Measurements from ENCODE around the gene ZNF236. TPM values are rescaled to one million over a fixed set of nuclear protein-coding genes. Genes with fewer than 3 reads are reported as not detected.

ZNF236 gene
- total RNA-seq, 4 donors from 2014 or later = 10.1 to 15.8 (median 14.8) TPM

GRCh38 chr18:76975577-76976110 lies 153.3 kb downstream of the ZNF236 start:
- DNase-seq (ENCODE audit: extremely low spot score) = no peak
- peaks cover 4 to 15% (median 9%) of the 10 kb centered on the region in 4 donors for H3K4me1 ChIP-seq
- TF ChIP-seq POLR2A (IDR thresholded peaks at IDR 0.05; ENCODE audit: low read depth) = no peak
- TF ChIP-seq, protein P1, sequence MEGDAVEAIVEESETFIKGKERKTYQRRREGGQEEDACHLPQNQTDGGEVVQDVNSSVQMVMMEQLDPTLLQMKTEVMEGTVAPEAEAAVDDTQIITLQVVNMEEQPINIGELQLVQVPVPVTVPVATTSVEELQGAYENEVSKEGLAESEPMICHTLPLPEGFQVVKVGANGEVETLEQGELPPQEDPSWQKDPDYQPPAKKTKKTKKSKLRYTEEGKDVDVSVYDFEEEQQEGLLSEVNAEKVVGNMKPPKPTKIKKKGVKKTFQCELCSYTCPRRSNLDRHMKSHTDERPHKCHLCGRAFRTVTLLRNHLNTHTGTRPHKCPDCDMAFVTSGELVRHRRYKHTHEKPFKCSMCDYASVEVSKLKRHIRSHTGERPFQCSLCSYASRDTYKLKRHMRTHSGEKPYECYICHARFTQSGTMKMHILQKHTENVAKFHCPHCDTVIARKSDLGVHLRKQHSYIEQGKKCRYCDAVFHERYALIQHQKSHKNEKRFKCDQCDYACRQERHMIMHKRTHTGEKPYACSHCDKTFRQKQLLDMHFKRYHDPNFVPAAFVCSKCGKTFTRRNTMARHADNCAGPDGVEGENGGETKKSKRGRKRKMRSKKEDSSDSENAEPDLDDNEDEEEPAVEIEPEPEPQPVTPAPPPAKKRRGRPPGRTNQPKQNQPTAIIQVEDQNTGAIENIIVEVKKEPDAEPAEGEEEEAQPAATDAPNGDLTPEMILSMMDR (IDR thresholded peaks at IDR 0.05) = no peak
- TF ChIP-seq POLR2AphosphoS5 (IDR thresholded peaks at IDR 0.05) = no peak
- no peak for TF ChIP-seq EP300 (IDR thresholded peaks at IDR 0.05)
- H3K9me3 ChIP-seq = no peaks in the 10 kb centered on the region
- 87% methylated on average over 11 of the region's 14 CpGs for WGBS
- no peaks in the 10 kb centered on the region for H3K27me3 ChIP-seq
- peaks cover 0 to 19% (median 1%) of the 10 kb centered on the region in 4 donors for H3K36me3 ChIP-seq
- intact Hi-C loops (cut with DNase I) = no loop called here
- no peak overlapping the region for H3K27ac ChIP-seq (replicated peaks in 1 of 4)
- no peak overlapping the region for H3K4me3 ChIP-seq

DNA sequence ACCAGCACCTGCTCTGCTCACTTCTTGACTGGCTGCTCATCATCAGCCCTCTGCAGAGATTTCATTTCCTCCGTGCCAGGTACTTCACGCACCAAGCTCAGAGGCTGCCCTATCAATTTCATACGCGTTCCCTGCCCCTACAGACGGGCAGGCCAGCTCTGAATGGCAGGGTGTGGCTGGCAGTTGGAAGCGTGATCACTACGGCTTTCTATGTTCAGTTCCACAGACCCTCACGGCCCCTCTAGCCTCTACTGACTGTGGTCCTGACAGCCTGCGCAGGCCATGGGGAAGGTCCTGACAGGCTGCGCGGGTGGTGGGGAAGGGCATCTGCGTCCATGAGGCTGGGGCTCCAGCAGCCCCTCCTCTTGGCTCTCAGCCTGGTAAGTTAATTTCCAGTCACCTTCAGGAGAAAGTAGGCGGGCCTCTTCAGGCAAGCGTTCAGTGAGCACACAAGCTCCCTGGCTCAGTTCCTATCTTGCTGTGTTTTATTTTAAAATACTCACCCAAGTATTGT lies 154.8 kb downstream of the ZNF236 start:
- Histone ChIP-seq H3K4me3 (no peak overlapping the region), H3K27ac (replicated peaks in 1 of 4) (no peak overlapping the region), H3K27me3 (no peaks in the 10 kb centered on the region), H3K36me3 (peaks cover 0 to 19% (median 0%) of the 10 kb centered on the region in 4 donors), H3K9me3 (no peaks in the 10 kb centered on the region), H3K4me1 (peaks cover 4 to 13% (median 9%) of the 10 kb centered on the region in 4 donors)
- intact Hi-C loops (cut with DNase I) = no loop called here
- DNase-seq (ENCODE audit: extremely low spot score) = no peak
- 88% methylated on average over 11 of the region's 14 CpGs for WGBS
- no peak for TF ChIP-seq EP300 (IDR thresholded peaks at IDR 0.05)
- TF ChIP-seq POLR2AphosphoS5 (IDR thresholded peaks at IDR 0.05) = no peak
- TF ChIP-seq, protein P1 (IDR thresholded peaks at IDR 0.05) = no peak
- TF ChIP-seq POLR2A (IDR thresholded peaks at IDR 0.05; ENCODE audit: low read depth) = no peak

- TF ChIP-seq EP300 (IDR thresholded peaks at IDR 0.05) (no peak), POLR2A (IDR thresholded peaks at IDR 0.05; ENCODE audit: low read depth) (no peak)
- DNase-seq (ENCODE audit: extremely low spot score) = no peak
- H3K36me3 ChIP-seq = peaks cover 0 to 19% (median 0%) of the 10 kb centered on the region in 4 donors
- peaks cover 4 to 7% (median 5%) of the 10 kb centered on the region in 4 donors for H3K4me1 ChIP-seq
- intact Hi-C loops (cut with DNase I) = no loop called here
- 77% methylated on average over 11 of the region's 11 CpGs for WGBS
- H3K9me3 ChIP-seq = no peaks in the 10 kb centered on the region
- H3K4me3 ChIP-seq = no peak overlapping the region
- no peak overlapping the region for H3K27ac ChIP-seq (replicated peaks in 1 of 4)
- H3K27me3 ChIP-seq = no peaks in the 10 kb centered on the region
These were observed 155.4 kb downstream of the ZNF236 start for GRCh38 chr18:76977684-76978232.

- no peak overlapping the region for H3K4me3 ChIP-seq
- intact Hi-C loops (cut with DNase I) = no loop called here
- WGBS = 91% methylated on average over 14 of the region's 14 CpGs
- H3K4me1 ChIP-seq = peaks cover 4 to 7% (median 7%) of the 10 kb centered on the region in 4 donors
- no peaks in the 10 kb centered on the region for H3K27me3 ChIP-seq
- H3K27ac ChIP-seq (replicated peaks in 1 of 4) = no peak overlapping the region
- no peak for DNase-seq (ENCODE audit: extremely low spot score)
- TF ChIP-seq EP300 (IDR thresholded peaks at IDR 0.05) (no peak), POLR2AphosphoS5 (IDR thresholded peaks at IDR 0.05) (no peak), POLR2A (IDR thresholded peaks at IDR 0.05; ENCODE audit: low read depth) (no peak)
- TF ChIP-seq, protein P1 (IDR thresholded peaks at IDR 0.05) = no peak
- no peaks in the 10 kb centered on the region for H3K9me3 ChIP-seq
- peaks cover 0 to 18% (median 0%) of the 10 kb centered on the region in 4 donors for H3K36me3 ChIP-seq
These were observed 156.3 kb downstream of the ZNF236 start for GRCh38 chr18:76978616-76979015.

DNA sequence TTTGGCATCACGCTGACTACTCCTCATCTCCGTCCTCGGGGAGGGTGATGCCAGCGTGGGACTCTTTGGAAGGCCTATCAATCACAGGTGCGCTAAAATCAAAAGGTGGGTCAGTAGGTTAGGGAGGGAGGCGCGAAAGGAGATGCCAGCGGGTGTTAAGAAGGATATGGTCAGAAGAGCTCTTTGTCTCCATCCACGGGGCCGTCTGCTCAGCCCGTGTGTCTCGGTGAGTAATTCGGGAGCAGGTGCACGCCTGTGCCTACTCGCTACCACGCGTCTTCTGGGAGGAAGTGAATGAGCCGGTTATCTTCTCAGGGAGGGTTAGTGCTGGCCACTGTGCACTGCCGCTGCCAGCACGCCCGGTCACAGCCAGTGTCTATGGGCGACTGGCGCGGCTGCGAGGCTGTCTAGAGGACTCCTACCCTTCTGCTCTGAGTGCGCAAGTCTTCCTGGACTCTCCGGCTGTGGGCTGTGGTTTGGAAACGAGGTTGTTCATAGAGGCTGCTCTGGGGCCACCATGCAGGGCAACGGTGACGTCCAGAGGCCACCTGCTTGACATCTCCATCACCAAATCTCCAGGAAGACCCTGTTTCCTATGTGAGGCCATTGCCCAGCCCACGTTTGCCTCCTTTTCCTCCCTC lies 156.9 kb downstream of the ZNF236 start:
- intact Hi-C loops (cut with DNase I) = no loop called here
- Histone ChIP-seq H3K27ac (replicated peaks in 1 of 4) (no peak overlapping the region), H3K36me3 (peaks cover 0 to 11% (median 0%) of the 10 kb centered on the region in 4 donors), H3K4me1 (peaks cover 4 to 10% (median 8%) of the 10 kb centered on the region in 4 donors), H3K27me3 (no peaks in the 10 kb centered on the region), H3K9me3 (no peaks in the 10 kb centered on the region), H3K4me3 (no peak overlapping the region)
- TF ChIP-seq, protein P1 (IDR thresholded peaks at IDR 0.05) = no peak
- TF ChIP-seq EP300 (IDR thresholded peaks at IDR 0.05) (no peak), POLR2A (IDR thresholded peaks at IDR 0.05; ENCODE audit: low read depth) (no peak), POLR2AphosphoS5 (IDR thresholded peaks at IDR 0.05) (no peak)
- no peak for DNase-seq (ENCODE audit: extremely low spot score)
- 94% methylated on average over 25 of the region's 31 CpGs for WGBS
